B cell (primary cell): ENCODE measurements around the gene NAA40. TPM values are rescaled to one million over a fixed set of nuclear protein-coding genes. Genes with fewer than 3 reads are reported as not detected.

ENCODE experiments used
- ATAC-seq: fragments of 200-7000 bp; cut with Tn5 transposase; one replicate; pipeline ENCODE4 v1.10.0; 2021; ENCODE audit warnings: low read depth, mild to moderate bottlenecking, moderate number of reproducible peaks, moderate library complexity
- CTCF ChIA-PET: fragments of 350-600 bp; sonication (Branson Sonifier 250); formaldehyde crosslinking; loops from one replicate; lab custom pipeline; 2021; ENCODE audit warnings: antibody characterized with exemption, inconsistent platforms; lab: Charles Lee
- POLR2A ChIA-PET: fragments of 350-600 bp; sonication (Branson Sonifier 250); formaldehyde crosslinking; loops from one replicate; lab custom pipeline; 2021; ENCODE audit warnings: antibody characterized with exemption; lab: Charles Lee
- DNase-seq: peaks from one replicate; pipeline ENCODE4 v3.0.0; 2013
- H2AFZ ChIP-seq: 2 replicates; pipeline ENCODE4 v1.6.1; 2012; ENCODE audit warnings: mild to moderate bottlenecking, low read depth, low read length; ENCODE audit not compliant: insufficient read depth, poor library complexity, severe bottlenecking
- H3K27ac ChIP-seq, 2 donors: 1 replicate in 1 of 2; 2 replicates in 1 of 2; pipeline ENCODE4 v1.5.1; 2012 to 2013; ENCODE audit warnings: low read length in 2 of 2, mild to moderate bottlenecking in 2 of 2, moderate library complexity in 1 of 2
- H3K27me3 ChIP-seq, 4 experiments: fragments of 200-600 bp in 1 of 4; sonication (generic) in 1 of 4; replicated peaks in 1 of 4; 1 replicate in 2 of 4; 2 replicates in 2 of 4; pipeline versions ENCODE4 v1.6.1 to v1.7.0; 2013 to 2016; ENCODE audit warnings: low read length in 3 of 4, mild to moderate bottlenecking in 2 of 4, mixed read lengths in 1 of 4, moderate library complexity in 1 of 4; ENCODE audit not compliant: insufficient read depth in 4 of 4, control insufficient read depth in 3 of 4; ENCODE audit errors: control extremely low read depth in 1 of 4
- H3K36me3 ChIP-seq, 2 experiments: replicated peaks in 1 of 2; 1 replicate in 1 of 2; 2 replicates in 1 of 2; pipeline versions ENCODE4 v1.6.1 to v1.7.1; 2013; ENCODE audit warnings: low read length in 1 of 2; ENCODE audit not compliant: insufficient read depth in 2 of 2, control insufficient read depth in 1 of 2; ENCODE audit errors: control extremely low read depth in 1 of 2, extremely low read depth in 1 of 2
- H3K4me1 ChIP-seq, 2 donors: fragments of 200-600 bp in 1 of 2; sonication (generic) in 1 of 2; 1 replicate in 1 of 2; 2 replicates in 1 of 2; pipeline versions ENCODE4 v1.5.1 to v1.6.1; 2013 to 2017; ENCODE audit warnings: low read length in 2 of 2; ENCODE audit not compliant: control insufficient read depth in 2 of 2, insufficient read depth in 2 of 2
- H3K4me2 ChIP-seq: replicated peaks from 2 replicates; pipeline ENCODE3; 2012; ENCODE audit warnings: mild to moderate bottlenecking, low read depth, low read length; ENCODE audit not compliant: poor library complexity, severe bottlenecking
- H3K4me3 ChIP-seq, 5 experiments: fragments of 200-600 bp in 1 of 5; sonication (generic) in 1 of 5; 1 replicate in 3 of 5; 2 replicates in 2 of 5; pipeline versions ENCODE4 v1.5.1 to v1.7.0; 2011 to 2016; ENCODE audit warnings: low read length in 4 of 5, mild to moderate bottlenecking in 4 of 5, low read depth in 2 of 5, control low read depth in 1 of 5, moderate library complexity in 1 of 5; ENCODE audit not compliant: insufficient read depth in 1 of 5; ENCODE audit errors: control extremely low read depth in 1 of 5, extremely low read depth in 1 of 5
- H3K79me2 ChIP-seq: fragments of 200-600 bp; sonication (generic); one replicate; pipeline ENCODE4 v1.6.0; 2016; ENCODE audit warnings: low read length; ENCODE audit not compliant: control insufficient read depth, insufficient read depth
- H3K9ac ChIP-seq: fragments of 200-600 bp; sonication (generic); 2 replicates; pipeline ENCODE4 v1.6.1; 2017; ENCODE audit warnings: mild to moderate bottlenecking, low read length, moderate library complexity
- H3K9me3 ChIP-seq, 3 donors: one replicate each; pipeline versions ENCODE4 v1.6.1 to v1.7.1; 2013; ENCODE audit warnings: low read length in 2 of 3; ENCODE audit not compliant: control insufficient read depth in 2 of 3, insufficient read depth in 1 of 3; ENCODE audit errors: control extremely low read depth in 1 of 3
- H4K20me1 ChIP-seq: 2 replicates; pipeline ENCODE4 v1.6.0; 2012; ENCODE audit warnings: mild to moderate bottlenecking, low read length; ENCODE audit not compliant: insufficient read depth, control insufficient read depth, poor library complexity, severe bottlenecking
- H3K27ac Mint-ChIP-seq: one replicate; pipeline ENCODE4 v1.8.0; 2021; ENCODE audit warnings: mixed read lengths
- H3K27me3 Mint-ChIP-seq: one replicate; pipeline ENCODE4 v1.8.0; 2021; ENCODE audit warnings: mixed read lengths
- H3K4me1 Mint-ChIP-seq: one replicate; pipeline ENCODE4 v1.8.0; 2021; ENCODE audit warnings: mixed read lengths
- H3K4me3 Mint-ChIP-seq: one replicate; pipeline ENCODE4 v1.8.0; 2021; ENCODE audit warnings: mixed read lengths
- H3K9me3 Mint-ChIP-seq: one replicate; pipeline ENCODE4 v1.8.0; 2022; ENCODE audit warnings: mixed read lengths; ENCODE audit not compliant: insufficient read depth
- EZH2 ChIP-seq: IDR thresholded peaks from 2 replicates; pipeline ENCODE4 v1.6.1; 2012; ENCODE audit warnings: borderline replicate concordance, low read depth, mild to moderate bottlenecking, moderate library complexity, low read length; ENCODE audit not compliant: insufficient read depth, poor library complexity, severe bottlenecking
- WGBS: methylation state at CpG from one replicate; pipeline ENCODE4 v1.1.5; 2013; ENCODE audit warnings: missing lambda C conversion rate; ENCODE audit not compliant: insufficient coverage; 5-methylcytosine and 5-hydroxymethylcytosine counted together
- intact Hi-C: fragments of 100-400 bp; cut with micrococcal nuclease; formaldehyde crosslinking; loops from one replicate; pipeline ENCODE4 v1.10.0; 2022
- polyA plus RNA-seq: library from polyadenylated mRNA; depleted of rRNA; stranded (reverse); fragments of >200 nt; gene quantifications from 2 replicates; pipeline ENCODE4 v1.2.3, GENCODE V29; 2012
- total RNA-seq, 2 donors: library from RNA; stranded (reverse); fragments of 120-200 nt in 1 of 2; gene quantifications; 1 replicate in 1 of 2; 2 replicates in 1 of 2; pipeline versions ENCODE4 v1.2.3 to v1.2.4, GENCODE V29; 2013 to 2022
- TF ChIP-seq, protein P1 (sequence below): fragments of 200-600 bp; IDR thresholded peaks from one replicate; pipeline ENCODE4 v1.8.0; 2022; ENCODE audit warnings: antibody characterized with exemption, mild to moderate bottlenecking

Gene NAA40
- total and polyA plus RNA-seq, 2 donors (not counting 1 experiment from before 2014, with no cell fraction given): 41.3 to 47.7 TPM

DNA sequence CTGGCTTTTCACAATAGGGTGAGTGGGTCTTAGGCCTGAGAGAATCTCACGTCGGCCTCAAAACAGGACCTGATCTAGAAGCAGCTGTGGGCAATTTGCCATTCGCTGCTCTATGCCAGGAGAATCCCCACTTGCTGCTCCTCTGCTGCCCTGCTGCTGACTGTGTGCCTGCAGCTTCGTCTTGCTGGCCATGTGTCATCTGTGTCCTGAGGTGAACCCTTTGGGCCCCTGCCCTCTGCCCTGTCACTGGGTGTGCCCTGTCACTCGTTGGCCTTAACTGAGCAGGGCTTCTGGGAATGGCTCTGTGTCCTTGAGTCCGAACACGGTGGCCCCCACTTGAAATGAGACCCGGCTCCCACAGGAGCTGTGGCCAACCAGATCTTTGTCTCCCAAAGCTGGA, 6.2 kb downstream of the NAA40 start:
- ATAC-seq: no peak
- no peaks in the 10 kb centered on the region for H3K27me3 Mint-ChIP-seq
- Histone ChIP-seq H3K4me2 (no peak overlapping the region), H3K9me3 (no peaks in the 10 kb centered on the region), H3K4me3 (no peak overlapping the region), H4K20me1 (peaks cover 25% of the 10 kb centered on the region), H2AFZ (no peak overlapping the region), H3K27ac (no peak overlapping the region), H3K36me3 (peaks cover 3 to 16% of the 10 kb centered on the region in 2 experiments), H3K27me3 (no peaks in the 10 kb centered on the region), H3K4me1 (peaks cover 18 to 20% of the 10 kb centered on the region in 2 donors), H3K9ac (no peak overlapping the region), H3K79me2 (peaks cover 60% of the 10 kb centered on the region)
- ChIA-PET POLR2A (interaction anchor here (1.8 kb wide), 1 partner anchor 107 kb away, joined by 11 read pairs; the partner anchor contains the start of gene MARK2), CTCF (interaction anchor here (0.7 to 11.7 kb wide), 11 partner anchors 8 to 177 kb away, joined by 3 to 254 read pairs (median 5); partner anchors contain the start of genes MARK2 and ZFTA)
- DNase-seq: no peak
- TF ChIP-seq, protein P1, sequence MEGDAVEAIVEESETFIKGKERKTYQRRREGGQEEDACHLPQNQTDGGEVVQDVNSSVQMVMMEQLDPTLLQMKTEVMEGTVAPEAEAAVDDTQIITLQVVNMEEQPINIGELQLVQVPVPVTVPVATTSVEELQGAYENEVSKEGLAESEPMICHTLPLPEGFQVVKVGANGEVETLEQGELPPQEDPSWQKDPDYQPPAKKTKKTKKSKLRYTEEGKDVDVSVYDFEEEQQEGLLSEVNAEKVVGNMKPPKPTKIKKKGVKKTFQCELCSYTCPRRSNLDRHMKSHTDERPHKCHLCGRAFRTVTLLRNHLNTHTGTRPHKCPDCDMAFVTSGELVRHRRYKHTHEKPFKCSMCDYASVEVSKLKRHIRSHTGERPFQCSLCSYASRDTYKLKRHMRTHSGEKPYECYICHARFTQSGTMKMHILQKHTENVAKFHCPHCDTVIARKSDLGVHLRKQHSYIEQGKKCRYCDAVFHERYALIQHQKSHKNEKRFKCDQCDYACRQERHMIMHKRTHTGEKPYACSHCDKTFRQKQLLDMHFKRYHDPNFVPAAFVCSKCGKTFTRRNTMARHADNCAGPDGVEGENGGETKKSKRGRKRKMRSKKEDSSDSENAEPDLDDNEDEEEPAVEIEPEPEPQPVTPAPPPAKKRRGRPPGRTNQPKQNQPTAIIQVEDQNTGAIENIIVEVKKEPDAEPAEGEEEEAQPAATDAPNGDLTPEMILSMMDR: no peak
- TF ChIP-seq EZH2: no peak
- intact Hi-C loops: no loop called here
- H3K9me3 Mint-ChIP-seq: no peaks in the 10 kb centered on the region
- H3K27ac Mint-ChIP-seq: no peak overlapping the region
- 93% methylated on average over 8 of the region's 8 CpGs for WGBS
- H3K4me3 Mint-ChIP-seq: no peak overlapping the region
- peaks cover 25% of the 10 kb centered on the region for H3K4me1 Mint-ChIP-seq

DNA sequence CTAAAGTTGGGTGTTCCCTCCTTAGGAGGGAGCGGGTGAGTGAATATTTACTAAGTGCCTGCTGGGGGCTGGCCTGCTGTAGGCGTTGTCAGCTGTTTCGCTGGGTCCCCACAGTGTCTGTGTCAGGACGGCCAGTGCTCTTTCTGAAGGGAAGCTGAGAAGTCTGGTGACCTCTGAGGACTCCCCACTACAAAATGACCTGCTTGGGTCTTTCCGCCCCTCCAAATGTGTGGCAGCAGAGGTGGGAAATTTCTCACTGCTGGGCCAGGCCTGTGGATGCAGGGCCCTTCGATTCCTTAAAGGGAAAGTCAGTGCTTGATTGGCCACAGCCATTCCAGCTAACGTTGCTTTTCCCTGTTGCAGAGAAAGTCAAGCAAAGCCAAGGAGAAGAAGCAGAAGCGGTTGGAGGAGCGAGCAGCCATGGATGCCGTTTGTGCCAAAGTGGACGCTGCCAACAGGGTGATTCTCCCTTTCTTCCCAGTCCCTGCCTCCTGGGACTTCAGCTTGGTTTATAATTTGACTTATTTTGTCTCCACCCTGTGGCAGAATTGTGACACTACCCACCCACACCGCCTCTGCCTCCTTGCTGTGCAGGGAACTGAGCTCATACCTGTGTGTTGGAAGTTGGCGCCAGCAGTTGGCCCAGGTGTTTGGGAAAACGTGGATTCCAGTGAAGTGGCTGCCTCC, 6.8 kb downstream of the NAA40 start:
- Mint-ChIP-seq H3K27ac (peak overlapping the region; percentile 15), H3K4me1 (peaks cover 20% of the 10 kb centered on the region), H3K27me3 (no peaks in the 10 kb centered on the region), H3K9me3 (no peaks in the 10 kb centered on the region), H3K4me3 (no peak overlapping the region)
- H3K4me3 ChIP-seq: no peak overlapping the region
- peaks cover 25% of the 10 kb centered on the region for H4K20me1 ChIP-seq
- H3K36me3 ChIP-seq: peaks cover 3 to 16% of the 10 kb centered on the region in 2 experiments
- H3K9me3 ChIP-seq: no peaks in the 10 kb centered on the region
- intact Hi-C loops: loop anchor here (1.0 kb wide), 1 partner anchor 108 kb away; no protein-coding TSS in a partner anchor
- TF ChIP-seq, protein P1: peak; percentile 61
- TF ChIP-seq EZH2: no peak
- no peak overlapping the region for H3K27ac ChIP-seq
- ATAC-seq: peak; percentile 63
- ChIA-PET POLR2A (interaction anchor here (0.6 to 1.8 kb wide), 2 partner anchors 66 to 107 kb away, joined by 4 to 11 read pairs; partner anchors contain the start of gene MARK2), CTCF (interaction anchor here (0.6 to 11.7 kb wide), 24 partner anchors 10 to 466 kb away, joined by 3 to 254 read pairs (median 4); partner anchors contain the start of genes MARK2 and ZFTA)
- whole genome bisulfite sequencing: 78% methylated on average over 12 of the region's 14 CpGs
- peak; percentile 63 for DNase-seq
- peaks cover 12 to 14% of the 10 kb centered on the region in 2 donors for H3K4me1 ChIP-seq
- no peaks in the 10 kb centered on the region for H3K27me3 ChIP-seq
- no peak overlapping the region for H2AFZ ChIP-seq
- no peak overlapping the region for H3K9ac ChIP-seq
- peaks cover 58% of the 10 kb centered on the region for H3K79me2 ChIP-seq
- H3K4me2 ChIP-seq: no peak overlapping the region
